Right renal cortex interstitium (tissue), 3 donors: Measurements from ENCODE around the gene FCAMR. TPM values are rescaled to one million over a fixed set of nuclear protein-coding genes. Genes with fewer than 3 reads are reported as not detected.

Experiments used
- DNase-seq, 3 donors: peaks; one replicate each; pipeline ENCODE4 v3.0.0-alpha.2; 2013; ENCODE audit warnings: low read depth in 3 of 3, low spot score in 2 of 3
- polyA plus RNA-seq, 3 donors: library from polyadenylated mRNA; unstranded; fragments of 120-200 nt; gene quantifications; one replicate each; pipeline ENCODE4 v1.2.1, GENCODE V29; 2013; ENCODE audit not compliant: insufficient read length in 3 of 3

Gene FCAMR
- polyA plus RNA-seq, 3 donors: 5.9 to 12.5 (median 9.8) TPM

DNA sequence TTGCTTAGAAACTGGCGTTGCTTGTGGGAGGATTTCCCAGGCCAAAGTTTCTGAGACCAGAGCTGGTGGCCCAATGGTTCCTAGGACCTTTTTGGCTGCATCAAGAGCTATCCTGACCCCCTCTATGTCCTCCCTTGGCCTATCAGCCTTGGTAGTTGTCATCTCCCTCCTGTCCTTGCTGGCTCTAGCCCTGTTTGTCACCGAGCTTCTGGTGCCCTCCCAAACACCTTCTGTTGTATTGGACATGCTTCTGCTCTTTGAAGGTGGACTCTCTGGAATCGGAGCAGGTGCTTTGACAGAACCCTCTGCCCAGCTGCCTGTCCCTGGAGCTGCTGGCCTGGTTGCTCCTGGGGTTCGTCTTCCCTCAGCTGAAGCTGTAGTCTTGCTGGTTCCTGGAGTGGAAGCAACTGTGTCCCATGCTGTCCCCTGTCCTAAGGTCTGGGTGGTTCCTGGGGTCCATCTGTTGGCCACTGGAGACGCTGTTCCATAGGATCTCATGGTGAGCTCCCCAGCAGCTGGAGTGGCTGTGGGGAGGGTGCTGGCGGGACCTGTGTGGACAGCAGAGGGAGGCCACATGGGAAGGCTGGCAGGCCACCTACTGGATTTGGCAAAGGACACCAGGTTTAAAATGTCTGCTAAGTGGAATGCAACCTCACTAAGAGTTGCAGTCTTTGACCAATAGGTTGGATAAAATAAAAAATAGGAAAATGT lies 9.4 kb downstream of the FCAMR start:
- no peak for DNase-seq

DNA sequence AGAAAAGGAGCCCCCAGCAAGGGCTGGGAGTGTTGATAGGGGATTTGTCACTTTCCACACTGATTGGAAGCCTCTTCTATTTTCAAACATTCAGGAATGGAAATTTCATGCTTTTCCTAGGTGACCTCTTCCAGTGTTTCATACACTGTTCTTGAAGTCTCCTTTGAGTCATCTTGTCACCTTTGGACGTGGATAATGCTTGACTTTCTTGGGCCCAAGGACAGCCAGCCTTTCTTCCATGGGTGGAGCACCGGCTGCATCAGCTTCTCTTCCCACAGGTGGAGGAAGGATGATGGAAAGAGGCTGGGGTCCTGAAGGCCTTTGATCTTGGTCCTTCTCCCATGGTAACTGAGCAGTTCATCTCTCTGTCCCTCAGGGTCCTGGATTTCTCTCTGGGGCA lies 12.1 kb downstream of the FCAMR start:
- DNase-seq: no peak

DNA sequence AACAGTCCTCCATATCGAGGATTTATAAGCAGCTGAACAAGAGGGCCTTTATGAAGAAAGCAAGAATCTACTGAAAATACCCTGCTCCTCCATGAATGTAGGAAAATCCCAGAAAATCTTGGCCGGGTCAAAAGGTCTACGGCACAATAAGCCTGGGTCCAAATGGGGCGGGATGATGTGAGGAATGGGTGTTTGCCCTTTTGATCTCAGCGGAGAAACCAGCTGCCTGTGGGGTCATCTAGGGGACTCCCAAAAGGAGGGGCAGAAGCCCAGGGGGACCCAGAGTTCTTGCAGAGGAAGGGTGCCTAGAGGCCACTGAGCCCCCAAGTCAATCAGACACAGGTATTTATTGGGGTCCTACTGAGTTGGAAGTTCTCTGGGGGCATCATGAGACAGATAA lies 12.6 kb downstream of the FCAMR start:
- no peak for DNase-seq

DNA sequence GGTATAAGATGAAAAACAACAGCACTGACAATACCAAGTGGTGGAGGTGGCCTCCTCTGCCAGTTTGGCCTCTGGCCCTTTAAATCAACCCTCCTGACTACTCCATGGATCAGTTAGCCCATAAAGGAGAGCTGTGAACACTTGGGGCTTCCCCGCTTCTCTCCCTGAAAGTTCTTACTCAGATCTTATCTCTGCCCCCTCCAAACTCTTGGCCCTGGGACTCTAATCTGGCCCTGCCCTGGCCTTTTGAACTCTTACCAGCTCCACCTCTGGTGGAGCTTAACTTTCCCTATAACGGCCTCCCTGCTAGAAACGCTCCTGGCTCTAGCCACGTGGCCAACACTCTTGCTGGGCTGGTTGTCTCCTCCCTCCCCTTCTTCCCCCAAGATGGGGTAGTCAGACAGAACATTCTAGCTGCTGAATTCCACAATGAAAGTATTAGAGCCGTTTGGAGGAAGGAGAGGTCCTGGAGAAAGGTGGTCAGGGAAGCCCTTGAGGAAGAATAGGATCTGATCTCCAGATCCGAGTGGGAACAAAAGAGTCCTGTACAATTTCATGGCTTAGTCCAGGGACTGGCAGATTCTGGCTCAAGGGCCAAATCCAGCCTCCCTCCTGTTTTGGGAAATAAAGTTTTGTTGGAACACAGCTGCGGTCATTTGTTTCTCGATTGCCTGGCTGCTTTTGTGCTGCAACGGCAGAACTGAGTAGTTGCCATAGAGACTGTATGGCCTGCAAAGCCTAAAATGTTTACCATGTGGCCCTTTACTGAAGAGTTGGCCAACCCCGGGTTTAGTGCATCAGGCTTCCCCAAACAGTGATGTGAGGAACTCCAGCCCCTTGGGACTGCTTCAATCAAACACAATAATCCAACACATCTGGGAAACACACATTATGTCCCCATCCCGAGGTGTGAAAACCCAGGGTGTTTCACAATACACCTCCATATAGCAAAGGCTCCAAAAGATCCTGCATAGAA lies 14.5 kb downstream of the FCAMR start:
- no peak for DNase-seq

DNA sequence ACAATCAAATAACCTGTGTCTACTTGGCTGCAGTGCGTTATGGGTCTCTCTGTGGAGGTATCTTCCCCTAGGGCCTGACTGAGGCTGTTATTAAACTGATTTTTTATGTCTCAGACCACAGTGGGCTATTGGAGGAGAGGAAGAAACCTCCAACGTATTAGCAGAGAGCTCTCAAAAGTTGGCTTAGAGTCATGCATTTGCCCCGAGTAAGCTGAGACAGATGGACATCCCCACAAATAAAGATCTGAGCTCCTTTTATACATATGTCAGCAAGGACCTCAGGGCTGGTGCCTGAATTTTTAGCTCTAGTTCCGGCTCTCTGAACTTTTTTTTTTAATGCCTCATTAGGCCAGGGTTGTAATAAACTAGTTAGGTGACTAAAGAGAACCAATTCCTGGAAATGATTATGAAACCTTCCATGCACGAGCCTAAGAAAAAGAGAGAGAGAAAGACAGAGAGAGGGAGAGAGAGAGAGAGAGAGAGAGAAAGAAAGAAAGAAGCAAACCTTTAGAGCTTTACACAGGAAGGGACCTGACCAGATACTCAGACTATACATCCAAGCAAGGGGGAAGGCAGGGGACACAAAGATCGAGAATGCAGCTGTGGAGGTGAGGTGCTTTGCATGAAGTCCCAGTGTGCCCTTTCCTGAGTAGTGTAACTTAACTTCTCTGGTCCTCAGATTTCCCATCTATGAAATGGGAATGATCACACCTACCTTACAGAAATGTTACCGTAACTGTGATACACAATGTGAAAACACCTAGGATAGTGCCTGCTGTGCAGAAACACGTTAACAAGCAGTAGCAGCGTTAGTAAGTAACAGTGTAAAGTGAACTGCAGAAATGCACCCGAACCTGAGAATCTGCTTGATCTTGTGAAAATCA lies 15.6 kb downstream of the FCAMR start:
- DNase-seq: no peak

DNA sequence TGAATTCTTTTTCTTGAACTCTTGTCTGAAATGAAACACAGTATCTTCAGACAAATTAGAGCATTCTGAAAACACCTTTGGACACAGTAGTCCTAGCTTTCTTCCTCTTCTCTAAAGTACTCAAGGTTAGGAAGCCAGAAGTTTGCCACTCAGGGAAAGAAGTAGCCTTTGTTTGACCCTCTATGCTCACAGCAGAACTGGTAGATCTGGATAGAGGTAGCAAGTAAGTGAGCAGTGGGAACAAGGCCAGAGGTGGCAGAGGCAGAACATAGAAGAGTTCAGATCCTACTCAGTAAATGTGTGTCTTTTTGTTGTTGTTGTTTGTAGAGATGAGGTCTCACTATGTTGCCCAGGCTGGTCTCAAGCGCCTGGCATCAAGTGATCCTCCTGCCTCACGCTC lies 16.6 kb downstream of the FCAMR start:
- no peak for DNase-seq

DNA sequence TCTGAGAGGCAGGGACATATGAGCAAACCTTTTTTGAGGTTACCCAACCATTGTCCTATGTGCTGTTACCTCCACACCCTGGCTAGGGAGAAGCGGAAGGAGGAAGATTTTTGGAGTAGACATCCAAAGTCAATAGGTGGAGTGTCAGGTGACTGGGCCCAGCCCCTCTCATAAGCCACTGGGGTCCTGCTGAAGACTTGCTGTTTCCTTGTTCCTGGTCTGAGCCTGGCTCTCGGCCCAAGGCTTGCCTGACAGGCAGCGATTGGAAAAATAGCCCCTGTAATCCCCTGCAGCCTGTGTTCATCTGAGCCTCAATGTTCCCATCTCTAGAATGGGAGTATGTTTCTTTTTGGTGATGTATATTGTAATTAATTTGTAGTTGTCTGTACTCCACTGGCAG lies 17.1 kb downstream of the FCAMR start:
- no peak for DNase-seq

DNA sequence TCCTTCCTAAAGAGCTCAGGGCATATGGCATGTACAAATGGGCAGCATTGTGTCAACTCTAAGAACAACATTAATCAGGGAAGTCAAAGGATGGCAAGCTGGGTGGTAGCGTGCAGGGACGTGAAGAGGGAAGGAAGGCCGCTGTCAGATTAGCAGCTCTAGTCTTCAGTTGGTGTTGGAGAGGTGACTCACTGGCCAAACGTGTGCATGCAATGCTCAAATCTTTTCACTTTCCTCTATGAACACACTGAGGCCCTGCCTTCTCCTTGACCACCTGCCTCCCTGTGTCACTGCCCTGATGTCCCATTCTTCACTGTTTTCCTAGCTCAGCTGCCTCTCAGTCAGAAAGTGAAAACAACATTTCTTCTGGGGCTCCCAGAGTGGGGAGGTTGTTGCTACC lies 18.1 kb downstream of the FCAMR start:
- DNase-seq: no peak

DNA sequence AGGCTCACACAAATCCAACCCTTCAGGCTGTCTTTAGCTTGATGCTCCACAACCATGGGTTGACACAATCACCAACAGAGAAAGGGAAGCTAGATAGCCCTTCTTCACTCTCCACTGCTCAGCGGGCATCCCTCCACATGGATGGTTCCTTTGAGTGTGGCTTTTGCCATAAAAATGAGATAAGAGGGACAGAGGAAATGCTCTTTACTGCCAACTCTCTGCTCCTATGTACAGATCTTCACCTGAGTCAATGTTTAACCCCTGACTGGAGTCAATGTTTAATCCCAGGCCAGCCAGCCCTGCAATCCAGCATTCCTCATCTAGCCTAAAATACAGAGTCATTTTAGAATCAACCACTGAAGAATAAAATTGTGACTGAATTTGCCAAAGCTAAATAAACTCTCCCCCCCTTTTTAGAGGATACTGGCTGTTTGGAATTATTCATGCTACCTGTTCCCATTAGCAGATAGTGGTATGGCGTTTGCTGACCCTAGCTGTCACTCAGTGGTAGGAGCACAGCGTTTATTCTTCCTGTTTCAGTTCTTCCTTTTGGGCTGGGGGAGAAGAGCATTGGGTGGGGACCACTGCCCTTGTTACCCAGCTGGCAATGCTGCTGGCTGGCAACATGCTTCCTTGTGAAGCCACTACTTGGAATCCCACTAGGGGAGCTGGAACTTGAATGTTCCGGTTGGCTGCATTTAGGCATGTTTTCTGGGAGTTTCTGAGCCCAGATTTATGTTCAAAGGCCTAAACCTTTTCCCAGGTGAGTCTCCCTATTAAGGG lies 18.8 kb downstream of the FCAMR start:
- no peak for DNase-seq

DNA sequence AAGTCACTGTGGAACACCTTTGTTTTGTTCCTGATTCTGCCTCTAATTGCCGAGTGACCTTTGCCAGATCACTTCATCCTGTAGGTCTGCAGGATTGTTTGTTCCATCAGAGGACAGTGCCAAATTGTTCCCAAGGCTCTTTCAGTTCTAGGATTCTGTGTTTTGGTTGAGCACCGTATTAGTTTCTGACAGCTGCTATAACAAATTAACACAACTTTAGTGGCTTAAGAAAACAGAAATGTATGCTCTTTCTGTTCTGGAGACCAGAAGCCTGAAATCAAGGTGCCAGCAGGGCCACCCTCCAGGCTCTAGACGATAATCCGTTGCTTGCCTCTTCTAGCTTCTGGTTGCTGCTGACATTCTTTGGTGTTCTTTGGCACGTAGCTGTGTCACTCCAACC lies 20.6 kb downstream of the FCAMR start:
- no peak for DNase-seq

DNA sequence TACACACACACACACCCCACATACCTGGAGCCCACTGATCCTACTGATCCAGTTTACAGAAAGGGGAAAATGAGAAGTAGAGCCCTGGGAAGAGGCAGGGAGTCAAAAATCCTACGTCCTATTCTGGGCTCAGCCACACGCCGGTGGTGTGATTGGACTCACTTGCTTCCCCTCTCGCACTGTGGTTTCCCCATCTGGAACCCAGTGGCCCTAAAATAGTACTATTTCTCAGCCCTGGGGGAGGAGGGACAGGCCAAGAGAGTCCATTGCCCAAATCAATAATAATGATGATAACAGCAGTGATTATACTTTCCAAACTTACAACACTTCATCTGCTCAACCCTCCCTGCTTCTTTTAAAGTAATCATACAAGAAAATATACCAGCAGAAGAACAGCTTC lies 21.1 kb downstream of the FCAMR start:
- DNase-seq: no peak

DNA sequence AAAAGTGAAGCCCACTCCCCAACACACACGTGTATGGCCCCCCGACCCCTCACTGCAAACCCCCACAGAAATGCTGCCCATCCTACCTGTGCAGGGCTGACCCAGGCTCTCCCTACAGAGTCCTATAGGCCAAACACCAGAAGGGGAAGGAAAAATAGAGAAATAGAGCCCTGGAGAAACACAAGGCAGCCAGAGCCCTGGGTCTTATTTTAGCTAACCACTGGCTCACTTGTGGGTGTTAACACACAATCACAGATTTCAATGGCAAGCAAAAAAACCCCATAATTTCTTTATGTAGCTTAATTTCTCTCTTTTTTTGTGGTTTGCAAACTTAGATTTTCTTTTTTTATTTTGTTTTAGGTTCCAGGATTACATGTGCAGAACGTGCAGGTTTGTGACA lies 23.0 kb downstream of the FCAMR start:
- no peak for DNase-seq

DNA sequence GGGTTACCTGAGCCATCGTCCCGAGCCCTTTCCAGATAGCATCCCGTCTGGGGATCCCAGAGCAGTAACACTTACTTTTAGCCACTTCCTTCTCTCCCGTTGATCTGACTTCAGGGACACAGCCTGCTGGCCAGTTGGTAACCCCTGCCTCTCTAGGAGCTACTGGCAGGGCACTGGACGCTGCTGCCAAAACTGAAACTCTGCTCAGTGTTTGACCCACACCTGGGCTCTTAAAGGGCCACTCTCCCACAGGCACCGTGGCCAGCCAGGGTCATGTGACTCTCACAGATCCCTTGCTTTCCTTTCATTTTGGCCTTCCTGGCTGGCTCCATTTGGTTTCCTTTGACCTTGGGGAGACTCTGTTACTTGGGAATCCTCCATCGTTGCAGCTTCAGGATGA lies 24.0 kb downstream of the FCAMR start, which contains the start of gene PIGR:
TSS of gene PIGR (minus strand) at position 206 of the 400 bp plus-strand sequence. CDS start 5,935 bp downstream, outside the sequence.
- no peak for DNase-seq

DNA sequence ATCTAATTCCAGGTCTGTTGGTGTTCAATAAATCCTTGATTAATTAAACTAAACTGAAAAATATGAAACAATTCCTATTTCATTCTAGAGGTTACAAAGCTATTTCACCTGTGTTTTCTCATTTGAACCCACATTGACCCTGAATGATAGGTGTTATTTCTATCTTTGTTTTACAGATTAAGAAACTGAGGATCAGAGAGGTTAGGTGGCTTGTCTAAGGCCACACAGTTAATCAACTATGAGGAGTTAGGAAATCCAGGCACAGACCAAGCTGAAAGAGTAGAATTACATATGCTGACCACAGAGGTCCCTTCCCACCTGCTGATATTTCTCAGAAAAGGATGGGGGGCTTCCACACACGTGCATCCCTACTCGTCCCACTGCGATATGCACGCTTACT lies 24.5 kb downstream of the FCAMR start:
- DNase-seq: no peak

DNA sequence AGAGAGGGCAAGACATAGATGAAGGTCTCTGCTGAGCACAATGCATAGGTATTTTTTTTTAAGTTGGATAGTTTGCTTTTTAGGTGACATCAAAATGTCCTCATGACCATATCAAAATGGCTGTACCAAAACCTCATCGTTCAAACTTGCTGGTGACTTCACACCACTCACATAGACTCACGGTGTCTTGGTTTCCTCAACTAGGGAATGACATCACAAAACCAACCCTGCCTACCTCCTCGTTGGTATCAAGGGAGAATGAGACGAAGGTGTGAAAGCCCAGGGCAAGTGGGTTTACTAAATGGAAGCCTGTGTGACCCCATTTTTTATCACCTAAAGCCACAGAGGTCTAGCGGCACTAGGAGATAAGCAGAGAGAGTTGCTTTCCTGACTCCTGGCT lies 25.6 kb downstream of the FCAMR start:
- no peak for DNase-seq

DNA sequence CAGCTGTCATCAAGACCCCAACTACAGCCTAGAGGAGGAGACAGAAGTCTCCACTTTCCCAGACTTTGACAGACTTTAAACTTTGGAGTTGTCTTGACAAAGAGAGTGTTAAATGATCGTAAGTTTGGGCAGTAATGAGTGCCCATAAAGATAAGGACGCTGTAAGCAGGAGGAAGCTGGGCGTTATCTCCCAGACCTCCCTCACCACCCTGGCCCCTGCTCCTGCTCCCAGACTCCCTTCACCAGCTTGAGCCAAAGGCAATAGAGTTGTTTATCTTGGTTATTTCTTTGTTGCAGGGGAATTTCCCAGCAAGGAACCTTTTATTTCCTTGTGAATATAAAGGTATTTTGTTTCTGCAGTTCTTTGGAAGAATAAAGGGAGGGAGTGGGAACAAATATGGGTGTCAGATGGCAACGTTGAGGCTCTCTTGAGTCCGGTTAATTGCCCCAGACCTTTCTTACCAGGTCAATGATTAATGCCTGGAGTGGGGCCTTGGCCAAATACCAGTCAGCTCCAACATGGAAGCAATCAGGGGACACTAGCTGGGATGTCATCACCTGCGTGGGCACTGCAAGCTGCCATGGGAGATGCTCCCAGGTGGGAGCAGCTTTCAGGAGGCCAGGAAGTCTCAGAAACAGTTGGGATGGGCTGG lies 28.4 kb downstream of the FCAMR start:
- DNase-seq: no peak

DNA sequence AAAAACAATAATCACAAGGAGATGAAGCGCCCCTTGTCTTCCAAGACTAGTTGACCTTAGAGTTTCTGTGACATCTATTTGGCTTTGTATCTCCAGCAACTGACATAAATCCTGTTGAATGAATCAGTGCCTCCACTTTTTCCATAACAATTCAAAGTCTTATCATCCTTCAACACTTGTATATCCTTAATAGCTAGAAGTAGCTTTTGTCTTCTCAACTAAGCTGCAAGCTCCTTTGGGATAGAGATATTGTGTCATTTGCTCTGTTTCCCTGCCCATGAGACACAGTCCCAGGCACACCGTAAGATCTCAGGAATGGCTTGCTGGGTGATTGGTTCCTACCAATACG lies 29.7 kb downstream of the FCAMR start:
- DNase-seq: no peak

DNA sequence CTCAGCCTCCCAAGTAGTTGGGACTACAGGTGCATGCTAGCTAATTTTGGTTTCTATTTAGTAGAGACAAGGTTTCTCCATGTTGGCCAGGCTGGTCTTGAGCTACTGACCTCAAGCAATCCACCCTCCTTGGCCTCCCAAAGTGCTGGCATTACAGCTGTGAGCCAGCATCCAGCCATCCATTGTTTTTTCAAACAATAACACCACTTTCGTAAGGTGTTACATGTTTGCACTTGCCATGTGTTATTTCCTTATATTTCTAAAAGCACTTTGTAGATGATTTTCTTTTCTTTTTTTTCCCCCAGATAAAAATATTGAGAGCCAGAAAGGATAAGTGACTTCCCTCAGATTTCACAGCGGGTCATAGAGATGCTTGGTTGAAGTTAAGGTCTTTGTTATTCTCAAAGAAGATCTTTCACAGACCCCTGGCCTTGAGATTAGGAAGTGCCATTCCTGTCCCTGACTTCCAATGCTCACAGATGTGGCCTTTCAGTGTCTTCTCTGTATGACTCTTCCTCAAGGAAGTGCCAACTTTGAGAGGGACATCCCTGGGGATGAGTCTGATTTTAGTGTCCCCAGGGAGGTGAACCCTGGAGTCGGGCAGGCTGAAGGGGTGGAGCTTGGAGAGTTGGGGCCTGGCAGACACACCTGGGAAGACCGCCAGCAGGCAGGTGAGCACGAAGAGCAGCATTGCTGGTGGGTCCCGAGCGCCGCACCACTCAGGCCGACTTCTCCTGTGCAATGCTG lies 30.2 kb downstream of the FCAMR start:
- no peak for DNase-seq

DNA sequence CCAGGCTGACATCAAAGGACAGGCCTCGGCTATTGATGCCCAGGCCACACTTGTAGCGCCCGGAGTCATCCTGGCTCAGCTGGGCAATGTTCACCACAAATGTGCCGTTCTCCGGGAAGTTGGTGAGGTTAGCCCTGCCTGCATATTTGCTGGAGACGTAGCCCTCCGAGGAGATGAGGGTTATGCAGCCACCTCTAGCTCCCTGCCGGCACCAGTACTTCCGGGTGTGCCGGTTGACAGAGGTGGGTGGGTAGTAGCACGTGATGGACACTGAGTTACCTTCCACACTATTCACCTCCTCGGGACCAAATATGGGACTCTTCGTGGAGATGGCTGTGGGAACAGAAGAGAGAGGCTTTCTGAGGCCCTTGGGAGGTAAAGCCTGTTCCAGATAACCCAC lies 31.1 kb downstream of the FCAMR start:
- no peak for DNase-seq
